ENCODE measurements around the gene DDX55. TPM values are rescaled to one million over a fixed set of nuclear protein-coding genes. Genes with fewer than 3 reads are reported as not detected.
"Not testable (repeated sequence)": the region's sequence is repeated elsewhere in the genome, so short reads cannot be mapped to it uniquely, and the experiment has no call there.

The DDX55 gene
- total and polyA plus RNA-seq, 2 experiments from 2014 or later, result 39.8 to 53.3 TPM

- H3K4me1 ChIP-seq (ENCODE audit: insufficient read depth); H3F3A ChIP-seq (replicated peaks; ENCODE audit: low read depth); H3K27me3 Mint-ChIP-seq (ENCODE audit: insufficient read depth, low read depth, poor library complexity); H3K9me3 Mint-ChIP-seq; H3K4me2 ChIP-seq; H2AFZ ChIP-seq; H3K27me3 ChIP-seq (ENCODE audit: insufficient read depth); H3K4me1 Mint-ChIP-seq; H3K9me2 ChIP-seq (ENCODE audit: insufficient read depth); H3K27ac Mint-ChIP-seq; H3K27ac ChIP-seq (ENCODE audit: low read depth); ATAC-seq; DNase-seq (ENCODE audit: low spot score): not testable (repeated sequence)
- Histone ChIP-seq H3K79me2 (replicated peaks; ENCODE audit: insufficient read depth) (peaks cover 55% of the 10 kb centered on the region), H3K36me3 (ENCODE audit: insufficient read depth) (peaks cover 32% of the 10 kb centered on the region), H4K20me1 (replicated peaks; ENCODE audit: insufficient read depth) (peaks cover 17% of the 10 kb centered on the region), H3K4me3 (peak overlapping the region; percentile 100; the same call in 1 of the 2 replicates)
- Mint-ChIP-seq H3K4me3 (peak overlapping the region; percentile 86), H3K36me3 (ENCODE audit: low read depth) (peaks cover 52% of the 10 kb centered on the region)
Observed at GRCh38 chr12:123603495-123603894, 1.6 kb downstream of the DDX55 start.

GRCh38 chr12:123607756-123608155, 5.9 kb downstream of the DDX55 start:
- H3K36me3 ChIP-seq (ENCODE audit: insufficient read depth), result peaks cover 72% of the 10 kb centered on the region
- Mint-ChIP-seq H3K27me3 (ENCODE audit: insufficient read depth, low read depth, poor library complexity) (peaks cover 1% of the 10 kb centered on the region), H3K36me3 (ENCODE audit: low read depth) (peaks cover 91% of the 10 kb centered on the region), H3K27ac (no peak overlapping the region), H3K9me3 (no peaks in the 10 kb centered on the region), H3K4me3 (no peak overlapping the region), H3K4me1 (peaks cover 4% of the 10 kb centered on the region)
- peaks cover 51% of the 10 kb centered on the region for H4K20me1 ChIP-seq (replicated peaks; ENCODE audit: insufficient read depth)
- DNase-seq (ENCODE audit: low spot score) (no peak), ATAC-seq (no peak)
- H3K4me2 ChIP-seq, result no peak overlapping the region
- peaks cover 71% of the 10 kb centered on the region for H3K79me2 ChIP-seq (replicated peaks; ENCODE audit: insufficient read depth)
- H3K27me3 ChIP-seq (ENCODE audit: insufficient read depth), result no peaks in the 10 kb centered on the region
- no peak overlapping the region for H2AFZ ChIP-seq
- H3K27ac ChIP-seq (ENCODE audit: low read depth), result no peak overlapping the region
- no peak for TF ChIP-seq JUNB (IDR thresholded peaks at IDR 0.05; ENCODE audit: unreplicated experiment)
- TF ChIP-seq ZNF114 (CRISPR knock-in tag; IDR thresholded peaks at IDR 0.05), result no peak
- TF ChIP-seq ZNF331 (CRISPR knock-in tag; IDR thresholded peaks at IDR 0.05; ENCODE audit: low read depth), result no peak
- no peak for TF ChIP-seq CREB1 (CRISPR knock-in tag; IDR thresholded peaks at IDR 0.05; ENCODE audit: low read depth)
- TF ChIP-seq ETS1 (IDR thresholded peaks at IDR 0.05), result no peak
- TF ChIP-seq STAT1 (IDR thresholded peaks at IDR 0.05; ENCODE audit: unreplicated experiment), result no peak
- no peak for TF ChIP-seq EZH2 (IDR thresholded peaks at IDR 0.05; ENCODE audit: low read depth, unreplicated experiment)
- TF ChIP-seq POLR2AphosphoS5 (IDR thresholded peaks at IDR 0.05; ENCODE audit: low read depth), result no peak
- TF ChIP-seq REST (IDR thresholded peaks at IDR 0.05; ENCODE audit: unreplicated experiment), result no peak
- TF ChIP-seq EZH2phosphoT487 (IDR thresholded peaks at IDR 0.05; ENCODE audit: unreplicated experiment), result no peak
- TF ChIP-seq NANOG (IDR thresholded peaks at IDR 0.05; ENCODE audit: borderline replicate concordance), result no peak
- peaks cover 5% of the 10 kb centered on the region; the same call in 1 of the 2 replicates for H3F3A ChIP-seq (replicated peaks; ENCODE audit: low read depth)
- H3K9me2 ChIP-seq (ENCODE audit: insufficient read depth), result no peaks in the 10 kb centered on the region
- H3K4me3 ChIP-seq, result no peak overlapping the region
- H3K4me1 ChIP-seq (ENCODE audit: insufficient read depth), result peaks cover 4% of the 10 kb centered on the region; the same call in 1 of the 2 replicates

Data from GM23338 (cell line).